Adipocyte (in vitro differentiated cells): ENCODE data around the gene MSH6.

Source experiments
- DNase-seq: peaks from one replicate; pipeline ENCODE4 v3.0.0-alpha.2; 2015; ENCODE audit warnings: low read depth
- H3K27me3 ChIP-seq: replicated peaks from 2 replicates; pipeline ENCODE4 v1.7.0; 2013; ENCODE audit warnings: mild to moderate bottlenecking, low read length, moderate library complexity; ENCODE audit not compliant: control insufficient read depth, insufficient read depth
- H3K36me3 ChIP-seq: 2 replicates; pipeline ENCODE4 v1.7.0; 2013; ENCODE audit warnings: low read length, mild to moderate bottlenecking, moderate library complexity; ENCODE audit not compliant: control insufficient read depth, insufficient read depth, severe bottlenecking
- H3K4me1 ChIP-seq: 2 replicates; pipeline ENCODE4 v1.7.0; 2013; ENCODE audit warnings: mild to moderate bottlenecking, low read length, moderate library complexity; ENCODE audit not compliant: control insufficient read depth, insufficient read depth
- H3K4me3 ChIP-seq: 2 replicates; pipeline ENCODE4 v1.7.0; 2013; ENCODE audit warnings: mild to moderate bottlenecking, low read length, moderate library complexity
- H3K9ac ChIP-seq: 2 replicates; pipeline ENCODE4 v1.7.0; 2013; ENCODE audit warnings: mild to moderate bottlenecking, low read length, moderate library complexity
- H3K9me3 ChIP-seq: 2 replicates; pipeline ENCODE4 v1.7.0; 2013; ENCODE audit warnings: mild to moderate bottlenecking, low read length, moderate library complexity; ENCODE audit not compliant: control insufficient read depth

MSH6 gene

GRCh38 chr2:47751856-47752414 is 31.0 kb upstream of the MSH6 start:
- Histone ChIP-seq H3K9ac (no peak overlapping the region), H3K27me3 (peaks cover 4% of the 10 kb centered on the region), H3K4me1 (peaks cover 16% of the 10 kb centered on the region), H3K9me3 (peaks cover 5% of the 10 kb centered on the region), H3K4me3 (no peak overlapping the region), H3K36me3 (no peaks in the 10 kb centered on the region)
- DNase-seq: peak; percentile 4

GRCh38 chr2:47767497-47767844 is 15.5 kb upstream of the MSH6 start:
- H3K4me3 ChIP-seq: peak overlapping the region; percentile 56
- no peak for DNase-seq
- H3K36me3 ChIP-seq: no peaks in the 10 kb centered on the region
- peaks cover 10% of the 10 kb centered on the region for H3K4me1 ChIP-seq
- H3K9ac ChIP-seq: no peak overlapping the region
- H3K9me3 ChIP-seq: peaks cover 12% of the 10 kb centered on the region
- H3K27me3 ChIP-seq: peaks cover 7% of the 10 kb centered on the region

DNA sequence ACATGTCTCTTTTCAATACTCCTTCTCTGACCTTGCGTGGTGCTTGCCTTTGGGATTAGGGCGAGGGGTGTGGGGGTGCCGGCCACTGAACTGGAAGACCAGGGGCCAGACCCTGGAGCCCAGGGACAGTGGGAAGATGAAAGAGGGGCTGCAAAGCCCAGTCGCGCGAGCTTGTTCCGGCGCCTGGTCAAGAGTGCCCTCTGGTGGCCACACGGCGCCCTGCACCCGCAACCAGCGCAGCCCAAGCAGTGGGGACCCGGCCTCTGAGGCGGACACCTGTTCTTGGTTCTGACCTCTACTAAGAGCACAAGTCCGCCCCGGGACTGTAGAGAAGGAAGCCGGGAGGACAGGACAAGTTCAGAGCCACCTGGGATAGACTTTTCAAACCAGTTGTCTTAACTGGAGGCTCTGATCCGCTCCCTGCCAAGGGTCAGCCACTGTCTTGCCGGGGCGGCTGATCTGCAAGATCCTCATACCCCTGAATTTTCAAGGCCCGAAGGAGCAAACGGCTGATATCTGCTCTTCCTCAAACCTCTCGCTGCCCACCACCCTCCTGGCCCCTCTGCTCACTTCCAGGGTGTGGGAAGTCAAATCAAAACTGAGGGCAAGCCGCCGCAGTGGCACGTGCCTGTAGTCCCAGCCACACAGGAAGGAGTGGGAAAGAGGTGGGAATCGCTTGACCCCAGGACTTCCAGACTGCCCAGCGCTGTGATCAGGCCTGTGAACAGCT is 14.9 kb upstream of the MSH6 start:
- DNase-seq: peak; percentile 72
- Histone ChIP-seq H3K4me1 (peaks cover 10% of the 10 kb centered on the region), H3K9ac (no peak overlapping the region), H3K27me3 (peaks cover 7% of the 10 kb centered on the region), H3K36me3 (no peaks in the 10 kb centered on the region), H3K4me3 (peak overlapping the region; percentile 56), H3K9me3 (peaks cover 12% of the 10 kb centered on the region)

DNA sequence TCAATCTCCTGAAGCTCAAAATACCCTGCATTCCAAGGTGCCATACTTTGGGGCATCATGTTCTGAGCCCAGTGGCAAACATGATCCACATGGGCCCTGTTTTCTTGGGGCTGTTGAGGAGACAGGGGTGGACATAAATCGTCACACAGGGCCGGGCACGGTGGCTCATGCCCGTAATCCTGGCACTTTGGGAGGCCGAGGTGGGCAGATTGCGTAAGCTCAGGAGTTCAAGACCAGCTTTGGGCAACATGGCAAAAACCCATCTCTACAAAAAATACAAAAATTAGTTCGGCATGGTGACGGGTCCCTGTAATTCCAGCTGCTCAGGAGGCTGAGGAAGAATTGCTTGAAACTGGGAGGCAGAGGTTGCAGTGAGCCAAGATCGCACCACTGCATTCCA is 13.6 kb upstream of the MSH6 start:
- no peaks in the 10 kb centered on the region for H3K36me3 ChIP-seq
- DNase-seq: no peak
- no peak overlapping the region for H3K9ac ChIP-seq
- H3K4me1 ChIP-seq: peaks cover 10% of the 10 kb centered on the region
- H3K9me3 ChIP-seq: peaks cover 12% of the 10 kb centered on the region
- peaks cover 7% of the 10 kb centered on the region for H3K27me3 ChIP-seq
- no peak overlapping the region for H3K4me3 ChIP-seq

GRCh38 chr2:47771211-47771610 is 11.7 kb upstream of the MSH6 start:
- H3K9me3 ChIP-seq: peaks cover 12% of the 10 kb centered on the region
- peaks cover 4% of the 10 kb centered on the region for H3K27me3 ChIP-seq
- H3K4me1 ChIP-seq: peaks cover 10% of the 10 kb centered on the region
- peak; percentile 63 for DNase-seq
- no peaks in the 10 kb centered on the region for H3K36me3 ChIP-seq
- no peak overlapping the region for H3K4me3 ChIP-seq
- no peak overlapping the region for H3K9ac ChIP-seq

DNA sequence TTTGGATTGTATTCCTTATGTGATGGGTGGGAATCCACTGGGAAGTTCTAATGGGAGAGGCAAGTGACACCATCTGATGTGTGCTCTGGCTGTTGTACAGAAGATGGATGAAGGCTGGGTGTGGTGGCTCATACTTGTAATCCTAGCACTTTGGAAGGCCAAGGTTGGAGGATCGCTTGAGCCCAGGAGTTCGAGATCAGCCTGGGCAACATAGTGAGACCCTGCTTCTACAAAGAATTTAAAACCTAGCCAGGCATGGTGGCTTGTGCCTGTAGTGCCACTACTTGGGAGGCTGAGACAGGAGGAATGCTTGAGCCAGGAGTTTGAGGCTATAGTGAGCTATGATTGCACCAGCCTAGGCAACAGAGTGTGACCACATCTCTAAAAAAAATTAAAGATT is 10.6 kb upstream of the MSH6 start:
- no peaks in the 10 kb centered on the region for H3K36me3 ChIP-seq
- DNase-seq: no peak

GRCh38 chr2:47774567-47774966 is 8.4 kb upstream of the MSH6 start:
- Histone ChIP-seq H3K4me1 (peaks cover 3% of the 10 kb centered on the region), H3K4me3 (no peak overlapping the region), H3K9ac (no peak overlapping the region), H3K27me3 (no peaks in the 10 kb centered on the region), H3K36me3 (no peaks in the 10 kb centered on the region), H3K9me3 (peaks cover 12% of the 10 kb centered on the region)
- no peak for DNase-seq

More for the DNA sequence above, 10.6 kb upstream of the MSH6 start:
- Histone ChIP-seq H3K4me3 (no peak overlapping the region), H3K9me3 (peaks cover 12% of the 10 kb centered on the region), H3K27me3 (peaks cover 4% of the 10 kb centered on the region), H3K9ac (no peak overlapping the region), H3K4me1 (peaks cover 9% of the 10 kb centered on the region)

GRCh38 chr2:47777277-47777937 is 5.5 kb upstream of the MSH6 start:
- no peaks in the 10 kb centered on the region for H3K27me3 ChIP-seq
- no peaks in the 10 kb centered on the region for H3K4me1 ChIP-seq
- H3K9ac ChIP-seq: no peak overlapping the region
- no peak overlapping the region for H3K4me3 ChIP-seq
- H3K9me3 ChIP-seq: no peaks in the 10 kb centered on the region
- H3K36me3 ChIP-seq: no peaks in the 10 kb centered on the region
- no peak for DNase-seq

DNA sequence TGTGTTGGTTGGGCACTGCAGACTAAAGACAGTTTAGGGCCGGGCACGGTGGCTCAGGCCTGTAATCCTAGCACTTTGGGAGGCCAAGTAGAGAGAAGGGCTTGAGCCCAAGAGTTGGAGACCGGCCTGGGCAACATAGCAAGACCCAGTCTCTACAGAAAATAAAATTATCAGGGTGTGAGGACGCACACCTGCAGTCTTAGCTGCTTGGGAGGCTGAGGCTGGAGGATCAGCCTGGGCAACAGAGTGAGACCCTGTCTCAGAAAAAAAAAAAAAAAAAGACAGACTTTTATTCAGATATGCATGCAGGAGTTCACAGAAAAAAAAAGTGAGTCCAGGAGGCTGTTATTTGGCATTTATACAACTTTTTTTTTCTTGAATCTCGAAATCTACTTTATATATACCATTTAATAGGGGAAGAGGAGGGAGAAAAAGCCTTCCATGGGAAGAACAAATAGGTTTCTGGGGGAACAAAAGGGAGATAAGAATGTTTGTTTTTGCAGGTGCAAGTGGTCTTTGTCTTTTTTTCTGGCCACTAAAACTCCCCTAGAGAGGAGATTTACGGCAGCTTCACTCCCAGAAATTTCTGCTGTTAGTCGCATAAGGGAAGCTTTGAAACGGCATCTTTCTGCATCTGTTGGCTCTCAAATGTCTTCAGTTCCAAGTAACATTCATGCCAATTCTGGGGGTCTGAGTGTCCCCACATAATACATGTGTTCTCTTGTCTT is 4.1 kb upstream of the MSH6 start:
- no peaks in the 10 kb centered on the region for H3K9me3 ChIP-seq
- H3K9ac ChIP-seq: no peak overlapping the region
- no peaks in the 10 kb centered on the region for H3K27me3 ChIP-seq
- no peaks in the 10 kb centered on the region for H3K36me3 ChIP-seq
- H3K4me3 ChIP-seq: no peak overlapping the region
- H3K4me1 ChIP-seq: no peaks in the 10 kb centered on the region
- no peak for DNase-seq

- no peak for DNase-seq
- peaks cover 1% of the 10 kb centered on the region for H3K4me1 ChIP-seq
- H3K4me3 ChIP-seq: no peak overlapping the region
- H3K9ac ChIP-seq: no peak overlapping the region
- no peaks in the 10 kb centered on the region for H3K9me3 ChIP-seq
- no peaks in the 10 kb centered on the region for H3K36me3 ChIP-seq
- no peaks in the 10 kb centered on the region for H3K27me3 ChIP-seq
These were observed 3.5 kb upstream of the MSH6 start for GRCh38 chr2:47779426-47779790.

DNA sequence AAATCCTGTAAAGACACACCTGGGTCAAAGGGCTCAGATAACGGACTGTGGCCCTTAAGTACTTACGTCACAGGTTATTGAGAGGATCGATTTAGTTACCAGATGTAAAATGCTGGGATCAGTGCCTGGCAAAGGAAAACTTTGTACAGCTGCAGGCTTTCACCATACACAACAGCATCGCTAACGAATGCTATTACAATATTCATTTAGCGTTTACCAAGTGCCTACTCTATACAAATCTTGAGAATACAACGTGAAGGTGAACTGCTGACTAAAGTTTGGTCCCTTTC is 619 bp upstream of the MSH6 start:
- H3K27me3 ChIP-seq: no peaks in the 10 kb centered on the region

More for the DNA sequence above, 619 bp upstream of the MSH6 start:
- DNase-seq: no peak
- Histone ChIP-seq H3K9me3 (no peaks in the 10 kb centered on the region), H3K4me1 (peaks cover 6% of the 10 kb centered on the region), H3K4me3 (peak overlapping the region; percentile 94), H3K36me3 (no peaks in the 10 kb centered on the region), H3K9ac (peak overlapping the region; percentile 95)
